ENCODE data around the gene CD5L.

Gene CD5L

GRCh38 chr1:157806431-157807149 lies 35.0 kb downstream of the CD5L start:
- DNase-seq = no peak

DNA sequence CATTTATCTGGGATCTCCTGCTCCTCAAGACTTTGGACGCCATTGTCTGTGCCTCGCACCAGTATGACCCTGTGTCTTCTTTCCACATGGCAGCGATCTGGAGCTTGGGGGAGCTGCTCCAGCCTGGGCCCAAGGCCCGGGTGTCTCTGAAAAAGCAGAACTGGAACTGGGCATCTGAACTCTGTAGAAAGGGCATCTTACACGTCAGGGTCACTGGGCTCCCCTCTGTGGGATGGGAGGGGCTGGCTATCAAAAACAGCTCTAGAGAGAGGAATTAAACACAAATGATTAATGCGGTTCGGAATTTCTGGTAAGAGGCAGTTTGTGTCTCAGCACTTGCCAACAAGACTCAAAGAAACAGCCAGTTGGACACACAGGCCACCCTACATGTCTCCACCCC lies 37.8 kb downstream of the CD5L start:
- DNase-seq = no peak

GRCh38 chr1:157799996-157800395 lies 41.6 kb downstream of the CD5L start:
- no peak for DNase-seq

GRCh38 chr1:157798211-157798610 lies 43.4 kb downstream of the CD5L start:
- DNase-seq = no peak

DNA sequence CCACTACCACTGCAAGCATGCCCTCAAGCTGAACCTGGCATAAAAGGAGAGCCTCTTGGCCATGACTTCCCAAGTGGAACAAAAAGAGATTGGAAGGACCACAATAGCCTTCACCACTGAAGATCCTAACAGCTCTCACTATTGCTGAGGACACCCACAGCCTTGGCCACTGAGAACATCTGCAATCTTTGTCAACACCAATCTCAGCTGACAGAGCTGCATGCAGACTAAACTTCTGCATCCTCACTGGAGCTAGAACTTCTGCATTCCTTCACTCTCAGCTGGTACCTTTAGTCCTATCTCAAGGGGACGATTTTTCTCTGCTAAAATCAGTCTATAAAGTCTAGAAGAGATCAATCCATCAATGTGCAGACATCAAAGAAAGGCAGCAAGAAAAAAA lies 56.4 kb downstream of the CD5L start:
- no peak for DNase-seq

DNA sequence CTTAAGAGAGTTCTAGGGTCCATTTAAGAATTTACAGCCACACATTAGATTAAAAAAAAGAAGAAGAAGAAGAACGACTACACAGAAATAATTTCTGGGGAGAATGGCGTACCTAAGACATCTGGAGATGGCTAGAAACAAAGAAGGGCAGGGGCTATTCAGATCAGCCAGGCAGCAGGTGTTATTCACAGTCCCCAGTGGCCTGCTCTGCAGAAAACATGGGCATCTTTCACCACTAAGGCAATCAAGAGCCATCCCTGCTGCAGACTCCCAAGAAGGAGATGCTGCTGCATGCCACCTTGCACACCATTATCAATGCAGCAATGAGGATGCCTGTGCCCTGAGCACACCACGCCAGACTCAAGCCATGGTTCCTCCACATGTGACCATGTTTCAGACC lies 56.8 kb downstream of the CD5L start:
- no peak for DNase-seq

DNA sequence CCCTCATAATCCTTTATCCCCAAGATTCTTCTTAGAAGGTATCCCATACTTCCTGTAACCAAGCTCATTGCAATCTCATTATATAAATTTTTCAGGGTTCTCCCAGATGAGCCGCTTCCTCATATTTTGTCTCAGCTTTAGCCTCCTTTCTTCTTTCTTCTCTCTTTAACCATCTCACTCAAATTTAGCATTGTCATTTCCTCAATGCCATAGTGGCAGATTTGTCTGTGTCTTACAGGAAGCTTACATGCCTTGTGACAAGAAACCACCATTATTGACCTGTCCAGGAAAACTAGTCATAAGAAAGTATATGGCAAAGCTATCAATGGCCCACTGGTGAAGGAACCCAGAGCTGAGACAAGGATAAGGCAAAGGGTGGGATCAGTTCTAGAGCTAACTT lies 58.7 kb downstream of the CD5L start:
- DNase-seq = no peak

GRCh38 chr1:157781048-157781447 lies 60.6 kb downstream of the CD5L start:
- no peak for DNase-seq

Measured in NCI-H1105 treated with DMSO at 0.1 percent for 48 hours (cell line).